Activated CD8-positive, alpha-beta memory T cell treated with anti-CD3 and anti-CD28 coated beads, Interleukin-2, amount 10 ng/mL, durations not matched to agents 7 days and 5 days (primary cell): Measurements from ENCODE around the gene AP1S2. TPM values are rescaled to one million over a fixed set of nuclear protein-coding genes. Genes with fewer than 3 reads are reported as not detected.

Experiments used
- ATAC-seq: fragments of 150-1000 bp; cut with Tn5 transposase; one replicate; pipeline ENCODE4 v1.10.0; 2021; ENCODE audit warnings: moderate library complexity
- CTCF ChIA-PET: fragments of 350-600 bp; sonication (Branson Sonifier 250); formaldehyde crosslinking; loops from one replicate; lab custom pipeline; 2021; ENCODE audit warnings: antibody characterized with exemption; lab: Charles Lee
- DNase-seq: peaks from one replicate; pipeline ENCODE4 v3.0.0-alpha.2; 2020
- H3K27ac Mint-ChIP-seq: one replicate; pipeline ENCODE4 v1.8.0; 2021; ENCODE audit warnings: mild to moderate bottlenecking, mixed read lengths
- H3K27me3 Mint-ChIP-seq: one replicate; pipeline ENCODE4 v1.8.0; 2021; ENCODE audit warnings: mixed read lengths
- H3K36me3 Mint-ChIP-seq: one replicate; pipeline ENCODE4 v1.8.0; 2021; ENCODE audit warnings: mild to moderate bottlenecking, mixed read lengths
- H3K4me1 Mint-ChIP-seq: one replicate; pipeline ENCODE4 v1.8.0; 2021; ENCODE audit warnings: mixed read lengths
- H3K4me3 Mint-ChIP-seq: one replicate; pipeline ENCODE4 v1.8.0; 2021; ENCODE audit warnings: mild to moderate bottlenecking, moderate library complexity, mixed read lengths
- H3K9me3 Mint-ChIP-seq: one replicate; pipeline ENCODE4 v1.8.0; 2022; ENCODE audit warnings: low read depth, mixed read lengths
- total RNA-seq, 2 experiments: library from RNA; stranded (reverse); gene quantifications; one replicate each; pipeline ENCODE4 v1.2.3, GENCODE V29; 2021

The AP1S2 gene
- total RNA-seq, 2 experiments from 2014 or later = 21.4 to 22.4 TPM

DNA sequence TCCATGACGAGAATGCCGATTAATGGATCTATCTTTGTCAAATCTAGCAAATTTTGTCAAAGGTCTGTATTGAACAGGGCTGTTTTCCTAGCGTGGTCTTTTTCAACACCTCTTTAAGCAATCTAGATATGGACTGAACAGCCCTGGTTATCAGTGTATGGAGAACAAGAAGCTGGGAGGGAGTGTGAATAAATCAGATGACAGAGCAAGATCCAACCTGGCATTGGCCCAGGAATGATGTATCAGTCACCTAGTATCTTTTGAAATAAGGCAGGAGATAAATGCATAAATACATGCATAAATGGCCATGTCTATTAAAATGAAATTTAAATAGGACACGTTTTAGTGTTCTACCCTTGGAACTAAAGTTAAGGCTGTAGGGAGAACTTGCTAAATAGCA, 15.7 kb upstream of the AP1S2 start:
- no peak for ATAC-seq
- no peak for DNase-seq
- H3K4me1 Mint-ChIP-seq = no peaks in the 10 kb centered on the region
- no peaks in the 10 kb centered on the region for H3K9me3 Mint-ChIP-seq
- no peaks in the 10 kb centered on the region for H3K36me3 Mint-ChIP-seq
- CTCF ChIA-PET = no interaction called here
- H3K27ac Mint-ChIP-seq = no peak overlapping the region
- H3K4me3 Mint-ChIP-seq = no peak overlapping the region
- peaks cover 6% of the 10 kb centered on the region for H3K27me3 Mint-ChIP-seq

- no peak overlapping the region for H3K4me3 Mint-ChIP-seq
- ATAC-seq (no peak), DNase-seq (no peak)
- peaks cover 6% of the 10 kb centered on the region for H3K27me3 Mint-ChIP-seq
- H3K9me3 Mint-ChIP-seq = no peaks in the 10 kb centered on the region
- no peak overlapping the region for H3K27ac Mint-ChIP-seq
- H3K36me3 Mint-ChIP-seq = no peaks in the 10 kb centered on the region
- no peaks in the 10 kb centered on the region for H3K4me1 Mint-ChIP-seq
- CTCF ChIA-PET = no interaction called here
These were observed 15.1 kb upstream of the AP1S2 start for GRCh38 chrX:15869695-15870094.

- Mint-ChIP-seq H3K27me3 (peaks cover 5% of the 10 kb centered on the region), H3K4me3 (no peak overlapping the region), H3K36me3 (no peaks in the 10 kb centered on the region), H3K27ac (no peak overlapping the region), H3K9me3 (no peaks in the 10 kb centered on the region), H3K4me1 (no peaks in the 10 kb centered on the region)
- no peak for ATAC-seq
- CTCF ChIA-PET = no interaction called here
- no peak for DNase-seq
These were observed 11.5 kb upstream of the AP1S2 start for GRCh38 chrX:15866147-15866546.

- no peaks in the 10 kb centered on the region for H3K36me3 Mint-ChIP-seq
- no peak overlapping the region for H3K27ac Mint-ChIP-seq
- no peaks in the 10 kb centered on the region for H3K9me3 Mint-ChIP-seq
- peaks cover 2% of the 10 kb centered on the region for H3K27me3 Mint-ChIP-seq
- no peaks in the 10 kb centered on the region for H3K4me1 Mint-ChIP-seq
- ATAC-seq (no peak), DNase-seq (no peak)
- CTCF ChIA-PET = no interaction called here
- no peak overlapping the region for H3K4me3 Mint-ChIP-seq
These were observed 10.0 kb upstream of the AP1S2 start for GRCh38 chrX:15864629-15865028.

- CTCF ChIA-PET = no interaction called here
- H3K27me3 Mint-ChIP-seq = peaks cover 2% of the 10 kb centered on the region
- H3K27ac Mint-ChIP-seq = no peak overlapping the region
- no peak overlapping the region for H3K4me3 Mint-ChIP-seq
- ATAC-seq (no peak), DNase-seq (no peak)
- no peaks in the 10 kb centered on the region for H3K4me1 Mint-ChIP-seq
- H3K9me3 Mint-ChIP-seq = no peaks in the 10 kb centered on the region
- no peaks in the 10 kb centered on the region for H3K36me3 Mint-ChIP-seq
These were observed 9.4 kb upstream of the AP1S2 start for GRCh38 chrX:15864023-15864422.

GRCh38 chrX:15860921-15861320, 6.3 kb upstream of the AP1S2 start:
- DNase-seq (no peak), ATAC-seq (no peak)
- Mint-ChIP-seq H3K36me3 (no peaks in the 10 kb centered on the region), H3K4me1 (no peaks in the 10 kb centered on the region), H3K4me3 (no peak overlapping the region), H3K9me3 (no peaks in the 10 kb centered on the region), H3K27ac (no peak overlapping the region), H3K27me3 (peaks cover 2% of the 10 kb centered on the region)
- CTCF ChIA-PET = no interaction called here

- H3K27me3 Mint-ChIP-seq = peaks cover 2% of the 10 kb centered on the region
- ATAC-seq (no peak), DNase-seq (no peak)
- no peaks in the 10 kb centered on the region for H3K9me3 Mint-ChIP-seq
- H3K27ac Mint-ChIP-seq = no peak overlapping the region
- no peak overlapping the region for H3K4me3 Mint-ChIP-seq
- H3K4me1 Mint-ChIP-seq = peaks cover 12% of the 10 kb centered on the region
- no peaks in the 10 kb centered on the region for H3K36me3 Mint-ChIP-seq
- CTCF ChIA-PET = no interaction called here
These were observed 3.4 kb upstream of the AP1S2 start for GRCh38 chrX:15858051-15858450.

GRCh38 chrX:15856636-15857035, 2.0 kb upstream of the AP1S2 start:
- H3K4me3 Mint-ChIP-seq = no peak overlapping the region

DNA sequence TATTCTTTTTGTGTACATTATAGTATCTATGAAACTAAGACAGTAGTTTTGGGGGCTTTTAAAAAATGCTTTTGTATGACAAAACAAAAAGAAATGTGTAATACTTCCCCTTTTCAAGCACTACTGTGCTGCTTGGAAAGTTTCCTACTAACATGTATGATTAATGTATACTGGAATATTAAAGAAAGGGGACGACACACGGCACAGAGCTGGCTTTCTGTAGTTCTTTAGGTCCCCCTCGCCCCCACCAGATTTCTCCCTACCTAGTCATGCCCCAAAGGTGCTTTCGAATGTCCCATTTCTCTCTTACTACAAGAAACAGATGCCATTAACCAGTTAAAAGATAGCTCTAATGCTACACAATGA, 1.6 kb upstream of the AP1S2 start:
- CTCF ChIA-PET = no interaction called here
- peaks cover 3% of the 10 kb centered on the region for H3K36me3 Mint-ChIP-seq
- H3K27me3 Mint-ChIP-seq = no peaks in the 10 kb centered on the region
- no peak for DNase-seq
- H3K27ac Mint-ChIP-seq = no peak overlapping the region
- peaks cover 18% of the 10 kb centered on the region for H3K4me1 Mint-ChIP-seq
- no peak overlapping the region for H3K4me3 Mint-ChIP-seq
- no peaks in the 10 kb centered on the region for H3K9me3 Mint-ChIP-seq
- no peak for ATAC-seq

More at GRCh38 chrX:15856636-15857035, 2.0 kb upstream of the AP1S2 start:
- Mint-ChIP-seq H3K27ac (no peak overlapping the region), H3K36me3 (peaks cover 2% of the 10 kb centered on the region), H3K4me1 (peaks cover 18% of the 10 kb centered on the region), H3K9me3 (no peaks in the 10 kb centered on the region), H3K27me3 (peaks cover 2% of the 10 kb centered on the region)
- ATAC-seq = no peak
- CTCF ChIA-PET = no interaction called here
- DNase-seq = no peak

DNA sequence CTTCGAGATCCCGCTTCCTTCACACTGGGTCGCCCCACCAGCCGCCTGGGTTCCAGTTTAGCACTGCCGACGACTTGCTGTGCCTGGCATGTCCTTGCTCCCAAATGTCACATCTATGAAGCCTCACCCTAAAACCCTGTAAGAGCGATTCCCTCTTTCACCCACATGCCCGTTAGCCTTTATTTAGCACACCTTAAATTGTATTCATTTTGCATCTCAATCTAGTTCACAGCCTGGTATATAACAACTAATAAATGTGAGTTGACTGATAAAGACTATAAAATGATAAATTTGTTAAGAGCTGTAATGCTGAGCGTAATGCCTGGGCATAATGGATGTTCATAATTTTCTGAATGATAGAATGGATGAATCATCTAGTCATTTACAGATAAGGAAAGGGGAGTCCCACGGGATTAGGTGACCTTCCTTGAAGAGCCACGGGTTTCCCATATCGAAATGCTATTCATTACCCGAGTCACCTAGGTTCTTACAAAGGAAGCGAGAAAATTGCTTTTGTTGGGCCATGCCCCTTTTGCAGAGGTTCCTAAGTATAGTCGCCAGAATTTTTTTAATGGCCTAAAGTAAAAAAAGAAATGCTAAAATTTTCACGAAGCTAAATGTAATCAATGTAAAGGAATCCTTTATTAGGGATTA, 1.1 kb upstream of the AP1S2 start:
- Mint-ChIP-seq H3K27ac (peak overlapping the region; percentile 91), H3K27me3 (no peaks in the 10 kb centered on the region), H3K4me3 (peak overlapping the region; percentile 87), H3K36me3 (peaks cover 4% of the 10 kb centered on the region), H3K4me1 (peaks cover 18% of the 10 kb centered on the region), H3K9me3 (no peaks in the 10 kb centered on the region)
- no peak for DNase-seq
- CTCF ChIA-PET = interaction anchor here (1.2 kb wide), 1 partner anchor 40 kb away, joined by 5 read pairs; no protein-coding TSS in a partner anchor
- ATAC-seq = no peak

GRCh38 chrX:15854080-15854655, 445 bp downstream of the AP1S2 start:
- no peaks in the 10 kb centered on the region for H3K9me3 Mint-ChIP-seq
- ATAC-seq (peak; percentile 24), DNase-seq (peak; percentile 53)
- peaks cover 18% of the 10 kb centered on the region for H3K4me1 Mint-ChIP-seq
- CTCF ChIA-PET = no interaction called here
- peaks cover 10% of the 10 kb centered on the region for H3K36me3 Mint-ChIP-seq
- H3K27me3 Mint-ChIP-seq = no peaks in the 10 kb centered on the region
- peak overlapping the region; percentile 54 for H3K27ac Mint-ChIP-seq
- H3K4me3 Mint-ChIP-seq = peak overlapping the region; percentile 74

DNA sequence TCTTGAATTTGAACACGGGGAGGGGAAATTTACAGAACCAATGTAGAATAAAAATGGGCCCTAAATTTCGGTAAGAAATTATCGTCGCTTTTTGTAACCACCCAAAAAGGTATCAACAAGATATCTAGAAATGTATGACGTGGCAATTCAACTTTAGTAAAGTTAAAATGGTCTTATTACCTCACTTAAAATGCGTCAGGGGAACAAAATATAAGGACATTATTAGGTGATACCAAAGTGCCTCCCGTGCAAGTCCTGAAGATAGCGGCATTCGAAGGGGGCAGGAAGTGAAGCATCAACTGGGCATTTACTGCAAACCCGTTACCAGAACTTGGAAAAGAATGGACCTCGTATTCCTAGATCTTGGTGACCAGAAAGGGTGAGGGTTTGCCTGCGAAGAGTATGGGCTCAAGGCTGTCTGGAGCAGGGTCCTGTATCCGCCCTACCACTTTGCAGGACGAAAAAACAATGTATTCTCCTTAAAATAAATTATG, 980 bp downstream of the AP1S2 start:
- no peak for ATAC-seq
- peak overlapping the region; percentile 74 for H3K4me3 Mint-ChIP-seq
- H3K27ac Mint-ChIP-seq = peak overlapping the region; percentile 54
- H3K9me3 Mint-ChIP-seq = no peaks in the 10 kb centered on the region
- H3K36me3 Mint-ChIP-seq = peaks cover 10% of the 10 kb centered on the region
- H3K4me1 Mint-ChIP-seq = peaks cover 18% of the 10 kb centered on the region
- no peaks in the 10 kb centered on the region for H3K27me3 Mint-ChIP-seq
- CTCF ChIA-PET = no interaction called here
- DNase-seq = no peak

- Mint-ChIP-seq H3K27me3 (no peaks in the 10 kb centered on the region), H3K4me1 (peaks cover 13% of the 10 kb centered on the region), H3K36me3 (peaks cover 20% of the 10 kb centered on the region), H3K4me3 (no peak overlapping the region), H3K27ac (no peak overlapping the region), H3K9me3 (no peaks in the 10 kb centered on the region)
- CTCF ChIA-PET = no interaction called here
- no peak for ATAC-seq
- DNase-seq = no peak
These were observed 5.1 kb downstream of the AP1S2 start for GRCh38 chrX:15849555-15849954.

GRCh38 chrX:15848576-15848975, 6.0 kb downstream of the AP1S2 start:
- no peak overlapping the region for H3K4me3 Mint-ChIP-seq
- ATAC-seq = no peak
- H3K4me1 Mint-ChIP-seq = peaks cover 11% of the 10 kb centered on the region
- peaks cover 21% of the 10 kb centered on the region for H3K36me3 Mint-ChIP-seq
- H3K9me3 Mint-ChIP-seq = no peaks in the 10 kb centered on the region
- CTCF ChIA-PET = no interaction called here
- H3K27ac Mint-ChIP-seq = no peak overlapping the region
- H3K27me3 Mint-ChIP-seq = no peaks in the 10 kb centered on the region
- no peak for DNase-seq
